ENCODE measurements around the gene COG5. TPM values are rescaled to one million over a fixed set of nuclear protein-coding genes. Genes with fewer than 3 reads are reported as not detected.

Gene COG5
- total RNA-seq, 2 experiments from 2014 or later = 52.0 to 62.8 TPM

DNA sequence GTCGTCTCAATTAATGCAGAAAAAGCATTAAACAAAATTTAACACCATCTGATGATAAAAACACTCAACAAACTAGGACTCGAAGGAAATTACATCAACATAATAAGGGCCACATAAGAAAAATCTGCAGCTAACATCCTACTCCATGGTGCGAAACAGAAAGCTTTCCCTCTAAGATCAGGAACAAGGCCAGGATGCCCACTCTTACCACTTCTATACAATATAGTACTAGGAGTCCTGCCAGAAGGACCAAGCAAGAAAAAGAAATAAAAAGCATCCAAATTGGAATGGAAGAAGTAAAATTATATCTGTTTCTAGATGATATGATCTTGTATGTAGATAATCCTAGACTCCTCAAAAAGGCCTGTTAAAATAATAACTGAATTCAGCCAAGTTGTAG is 237.7 kb downstream of the COG5 start:
- Mint-ChIP-seq H3K4me1 (ENCODE audit: low read depth) (no peaks in the 10 kb centered on the region), H3K36me3 (ENCODE audit: low read depth) (peaks cover 12% of the 10 kb centered on the region), H3K27ac (no peak overlapping the region), H3K4me3 (no peak overlapping the region), H3K9me3 (no peaks in the 10 kb centered on the region), H3K27me3 (ENCODE audit: low read depth) (no peaks in the 10 kb centered on the region)
- CTCF ChIA-PET = no interaction called here
- DNase-seq = no peak
- intact Hi-C loops (cut with micrococcal nuclease) = no loop called here

DNA sequence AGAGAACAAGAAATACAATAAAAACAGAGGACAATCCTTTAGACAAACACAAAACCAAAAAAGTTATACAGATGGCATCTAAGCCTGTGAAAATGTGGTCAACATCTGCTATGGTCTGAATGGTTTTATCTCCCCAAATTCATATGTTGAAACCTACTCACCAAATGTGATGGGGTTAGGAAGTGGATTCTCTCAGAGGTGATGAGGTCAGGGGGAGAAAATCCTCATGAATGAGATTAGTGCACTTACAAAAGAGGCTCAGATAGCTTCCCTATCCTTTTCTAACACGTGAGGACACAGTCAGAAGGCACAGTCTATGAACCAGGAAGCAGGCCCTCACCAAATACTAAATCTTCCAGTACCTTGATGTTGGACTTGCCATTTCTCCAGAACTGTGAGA is 241.7 kb downstream of the COG5 start:
- Mint-ChIP-seq H3K4me1 (ENCODE audit: low read depth) (no peaks in the 10 kb centered on the region), H3K36me3 (ENCODE audit: low read depth) (peaks cover 8% of the 10 kb centered on the region), H3K27ac (no peak overlapping the region), H3K4me3 (no peak overlapping the region), H3K9me3 (no peaks in the 10 kb centered on the region), H3K27me3 (ENCODE audit: low read depth) (no peaks in the 10 kb centered on the region)
- CTCF ChIA-PET = no interaction called here
- no peak for DNase-seq
- intact Hi-C loops (cut with micrococcal nuclease) = no loop called here

DNA sequence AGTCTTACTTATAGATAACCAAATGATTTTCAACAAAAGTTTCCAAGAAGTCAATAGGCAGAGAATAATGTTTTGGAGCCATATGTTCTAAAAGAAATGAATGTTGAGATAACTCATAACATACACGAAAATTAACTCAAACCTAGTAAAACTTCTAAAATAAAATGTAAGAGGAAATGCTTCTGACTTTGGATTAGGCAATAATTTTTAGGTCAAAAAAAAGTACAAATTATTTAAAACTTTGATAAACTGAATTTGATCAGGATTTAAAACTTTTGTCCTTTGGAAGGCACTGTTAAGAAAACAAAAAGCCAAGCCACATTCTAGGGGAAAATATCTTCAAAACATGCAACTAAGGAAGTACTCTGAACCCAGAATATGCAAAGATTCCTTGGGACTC is 242.1 kb downstream of the COG5 start:
- Mint-ChIP-seq H3K4me1 (ENCODE audit: low read depth) (no peaks in the 10 kb centered on the region), H3K27ac (no peak overlapping the region), H3K4me3 (no peak overlapping the region), H3K27me3 (ENCODE audit: low read depth) (no peaks in the 10 kb centered on the region), H3K9me3 (no peaks in the 10 kb centered on the region), H3K36me3 (ENCODE audit: low read depth) (peaks cover 8% of the 10 kb centered on the region)
- intact Hi-C loops (cut with micrococcal nuclease) = no loop called here
- CTCF ChIA-PET = no interaction called here
- DNase-seq = no peak

- Mint-ChIP-seq H3K4me1 (ENCODE audit: low read depth) (no peaks in the 10 kb centered on the region), H3K4me3 (no peak overlapping the region), H3K9me3 (no peaks in the 10 kb centered on the region), H3K36me3 (ENCODE audit: low read depth) (peaks cover 15% of the 10 kb centered on the region), H3K27ac (no peak overlapping the region), H3K27me3 (ENCODE audit: low read depth) (no peaks in the 10 kb centered on the region)
- CTCF ChIA-PET = no interaction called here
- intact Hi-C loops (cut with micrococcal nuclease) = no loop called here
- DNase-seq = no peak
Observed at GRCh38 chr7:107319724-107320228, 243.9 kb downstream of the COG5 start.

GRCh38 chr7:107318523-107319160 is 245.1 kb downstream of the COG5 start:
- H3K27me3 Mint-ChIP-seq (ENCODE audit: low read depth) = no peaks in the 10 kb centered on the region
- no peak overlapping the region for H3K4me3 Mint-ChIP-seq
- CTCF ChIA-PET = no interaction called here
- H3K9me3 Mint-ChIP-seq = no peaks in the 10 kb centered on the region
- no peak for DNase-seq
- H3K36me3 Mint-ChIP-seq (ENCODE audit: low read depth) = peaks cover 14% of the 10 kb centered on the region
- no peaks in the 10 kb centered on the region for H3K4me1 Mint-ChIP-seq (ENCODE audit: low read depth)
- no peak overlapping the region for H3K27ac Mint-ChIP-seq
- intact Hi-C loops (cut with micrococcal nuclease) = no loop called here

DNA sequence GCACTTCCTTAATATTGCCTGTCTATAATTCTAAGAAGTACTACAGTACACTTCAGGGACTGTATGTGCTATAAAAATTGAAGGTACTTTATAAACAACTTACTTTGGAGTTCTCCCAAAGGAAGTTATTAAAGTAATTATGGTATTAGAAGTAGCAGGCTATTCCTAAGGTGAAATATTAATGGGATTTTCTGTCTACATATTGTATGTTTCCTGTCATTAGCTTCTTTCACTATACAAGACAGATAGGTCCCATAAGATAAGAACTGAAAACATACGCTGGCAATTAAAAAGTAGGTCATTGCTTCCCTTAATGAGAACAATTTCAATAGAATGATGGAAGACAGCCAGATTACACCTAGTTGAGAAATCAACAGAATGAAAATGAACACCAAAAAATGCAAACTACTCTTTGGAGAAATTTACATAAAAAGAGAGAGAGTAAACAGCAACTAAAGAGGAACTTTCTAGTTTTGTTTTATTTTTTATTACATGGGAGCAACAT is 248.0 kb downstream of the COG5 start:
- DNase-seq = no peak
- no peaks in the 10 kb centered on the region for H3K9me3 Mint-ChIP-seq
- no peak overlapping the region for H3K27ac Mint-ChIP-seq
- peaks cover 14% of the 10 kb centered on the region for H3K36me3 Mint-ChIP-seq (ENCODE audit: low read depth)
- no peaks in the 10 kb centered on the region for H3K27me3 Mint-ChIP-seq (ENCODE audit: low read depth)
- H3K4me3 Mint-ChIP-seq = no peak overlapping the region
- CTCF ChIA-PET = interaction anchor here (0.6 kb wide), 1 partner anchor 27 kb away, joined by 5 read pairs; no protein-coding TSS in a partner anchor
- H3K4me1 Mint-ChIP-seq (ENCODE audit: low read depth) = peaks cover 3% of the 10 kb centered on the region
- intact Hi-C loops (cut with micrococcal nuclease) = no loop called here

- Mint-ChIP-seq H3K36me3 (ENCODE audit: low read depth) (peaks cover 16% of the 10 kb centered on the region), H3K4me1 (ENCODE audit: low read depth) (peaks cover 3% of the 10 kb centered on the region), H3K9me3 (no peaks in the 10 kb centered on the region), H3K27me3 (ENCODE audit: low read depth) (no peaks in the 10 kb centered on the region), H3K27ac (no peak overlapping the region), H3K4me3 (no peak overlapping the region)
- no peak for DNase-seq
- intact Hi-C loops (cut with micrococcal nuclease) = no loop called here
- CTCF ChIA-PET = interaction anchor here (0.7 kb wide), 1 partner anchor 11 kb away, joined by 3 read pairs; no protein-coding TSS in a partner anchor
Observed at GRCh38 chr7:107313355-107313754, 250.4 kb downstream of the COG5 start.

DNA sequence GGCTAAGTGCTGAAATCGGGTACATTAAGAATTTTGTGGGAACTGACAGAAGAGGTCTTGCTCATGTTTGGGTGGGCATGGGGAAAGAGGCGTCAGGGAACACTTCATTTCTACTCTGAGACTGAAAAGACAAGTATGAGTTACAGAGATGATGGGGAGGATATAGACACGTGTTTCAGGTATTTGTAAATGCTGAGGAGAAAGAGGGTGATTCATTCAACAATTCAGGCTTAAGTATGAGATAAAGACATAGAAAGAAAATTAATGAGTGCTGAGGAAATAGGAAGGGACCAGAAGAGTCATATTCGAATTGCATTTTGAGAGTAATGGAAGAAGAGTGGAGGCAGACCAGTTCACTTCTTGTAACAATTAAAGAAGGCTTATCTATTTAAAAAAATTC is 251.3 kb downstream of the COG5 start:
- peaks cover 16% of the 10 kb centered on the region for H3K36me3 Mint-ChIP-seq (ENCODE audit: low read depth)
- intact Hi-C loops (cut with micrococcal nuclease) = no loop called here
- H3K4me1 Mint-ChIP-seq (ENCODE audit: low read depth) = peaks cover 3% of the 10 kb centered on the region
- DNase-seq = no peak
- CTCF ChIA-PET = interaction anchor here (0.7 kb wide), 1 partner anchor 10 kb away, joined by 3 read pairs; no protein-coding TSS in a partner anchor
- H3K27ac Mint-ChIP-seq = no peak overlapping the region
- no peak overlapping the region for H3K4me3 Mint-ChIP-seq
- H3K9me3 Mint-ChIP-seq = no peaks in the 10 kb centered on the region
- no peaks in the 10 kb centered on the region for H3K27me3 Mint-ChIP-seq (ENCODE audit: low read depth)

DNA sequence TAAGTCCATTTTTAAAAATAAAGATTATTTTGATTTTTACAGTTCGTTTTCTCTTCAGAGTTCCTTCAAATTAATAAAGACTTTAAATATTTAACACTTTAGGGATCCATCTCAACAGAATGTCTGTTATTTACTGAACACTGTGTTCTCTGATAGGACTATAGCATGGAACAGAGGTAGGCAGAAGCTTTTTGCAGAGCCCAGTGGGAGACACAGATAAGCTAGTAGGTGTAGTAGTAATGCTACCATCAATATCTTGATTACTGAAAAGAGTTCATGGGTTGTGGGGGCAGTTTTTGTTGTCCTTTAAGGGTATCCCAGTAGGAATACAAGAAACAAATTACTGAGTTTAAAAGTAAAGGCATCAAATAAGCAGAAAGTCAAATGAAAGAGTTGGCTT is 254.4 kb downstream of the COG5 start:
- DNase-seq = no peak
- CTCF ChIA-PET = no interaction called here
- no peaks in the 10 kb centered on the region for H3K9me3 Mint-ChIP-seq
- intact Hi-C loops (cut with micrococcal nuclease) = no loop called here
- peaks cover 3% of the 10 kb centered on the region for H3K4me1 Mint-ChIP-seq (ENCODE audit: low read depth)
- H3K36me3 Mint-ChIP-seq (ENCODE audit: low read depth) = peaks cover 16% of the 10 kb centered on the region
- no peaks in the 10 kb centered on the region for H3K27me3 Mint-ChIP-seq (ENCODE audit: low read depth)
- H3K27ac Mint-ChIP-seq = no peak overlapping the region
- H3K4me3 Mint-ChIP-seq = no peak overlapping the region

- Mint-ChIP-seq H3K36me3 (ENCODE audit: low read depth) (peaks cover 6% of the 10 kb centered on the region), H3K4me3 (no peak overlapping the region), H3K27me3 (ENCODE audit: low read depth) (no peaks in the 10 kb centered on the region), H3K9me3 (no peaks in the 10 kb centered on the region), H3K27ac (no peak overlapping the region), H3K4me1 (ENCODE audit: low read depth) (no peaks in the 10 kb centered on the region)
- DNase-seq = no peak
- intact Hi-C loops (cut with micrococcal nuclease) = no loop called here
- CTCF ChIA-PET = no interaction called here
Observed at GRCh38 chr7:107304636-107305035, 259.1 kb downstream of the COG5 start.

DNA sequence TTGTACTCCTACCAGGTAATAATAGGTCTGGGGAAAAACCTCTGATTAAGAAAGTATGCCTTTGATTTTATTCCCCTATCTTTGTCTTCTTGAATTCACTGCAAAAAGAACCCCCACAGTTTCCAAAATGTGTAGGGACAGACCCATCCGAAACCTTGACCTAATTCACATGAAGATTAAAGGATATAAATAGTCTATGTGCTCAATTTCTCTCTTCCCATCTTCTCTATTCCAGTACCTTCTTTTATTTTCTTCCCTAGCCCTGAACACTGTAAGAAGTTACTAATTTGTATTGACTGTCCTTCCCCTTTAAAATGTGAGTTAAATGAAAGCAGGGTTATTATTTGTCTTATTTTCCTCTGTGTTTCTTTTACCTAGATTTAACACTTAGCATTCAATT is 259.7 kb downstream of the COG5 start:
- CTCF ChIA-PET = no interaction called here
- DNase-seq = no peak
- Mint-ChIP-seq H3K4me3 (no peak overlapping the region), H3K27ac (no peak overlapping the region), H3K36me3 (ENCODE audit: low read depth) (peaks cover 6% of the 10 kb centered on the region), H3K9me3 (no peaks in the 10 kb centered on the region), H3K27me3 (ENCODE audit: low read depth) (no peaks in the 10 kb centered on the region), H3K4me1 (ENCODE audit: low read depth) (no peaks in the 10 kb centered on the region)
- intact Hi-C loops (cut with micrococcal nuclease) = no loop called here

DNA sequence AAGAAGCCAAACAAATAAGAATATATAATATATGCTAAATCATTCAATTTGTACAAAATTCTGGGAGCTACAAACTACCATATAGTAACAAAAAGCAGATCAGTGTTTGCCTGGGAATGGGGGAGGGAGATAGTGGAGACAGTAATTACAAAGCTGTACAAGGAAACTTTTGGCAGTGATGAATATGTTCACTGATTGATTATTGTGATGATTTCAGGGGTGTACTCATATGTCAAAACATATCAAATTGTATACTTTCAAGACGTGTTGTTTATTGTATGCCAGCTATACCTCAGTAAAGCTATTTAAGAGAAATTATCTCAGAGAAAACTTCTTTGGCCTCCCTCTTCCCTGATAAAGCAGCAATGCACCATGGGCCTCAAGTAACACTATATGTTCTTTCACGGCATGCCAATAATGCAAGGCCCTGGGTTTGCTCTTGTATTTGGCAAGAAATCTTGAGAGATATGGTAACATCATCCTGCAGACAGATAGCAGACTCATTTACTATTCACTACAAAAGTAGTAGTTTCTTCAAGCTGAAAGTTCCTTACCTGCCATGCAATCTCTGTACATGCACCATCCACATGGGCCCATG is 261.4 kb downstream of the COG5 start:
- Mint-ChIP-seq H3K9me3 (no peaks in the 10 kb centered on the region), H3K27ac (no peak overlapping the region), H3K27me3 (ENCODE audit: low read depth) (no peaks in the 10 kb centered on the region), H3K4me1 (ENCODE audit: low read depth) (no peaks in the 10 kb centered on the region), H3K36me3 (ENCODE audit: low read depth) (peaks cover 11% of the 10 kb centered on the region), H3K4me3 (no peak overlapping the region)
- no peak for DNase-seq
- intact Hi-C loops (cut with micrococcal nuclease) = no loop called here
- CTCF ChIA-PET = interaction anchor here (0.9 to 1.2 kb wide), 2 partner anchors 10 to 11 kb away, joined by 3 read pairs; no protein-coding TSS in a partner anchor

DNA sequence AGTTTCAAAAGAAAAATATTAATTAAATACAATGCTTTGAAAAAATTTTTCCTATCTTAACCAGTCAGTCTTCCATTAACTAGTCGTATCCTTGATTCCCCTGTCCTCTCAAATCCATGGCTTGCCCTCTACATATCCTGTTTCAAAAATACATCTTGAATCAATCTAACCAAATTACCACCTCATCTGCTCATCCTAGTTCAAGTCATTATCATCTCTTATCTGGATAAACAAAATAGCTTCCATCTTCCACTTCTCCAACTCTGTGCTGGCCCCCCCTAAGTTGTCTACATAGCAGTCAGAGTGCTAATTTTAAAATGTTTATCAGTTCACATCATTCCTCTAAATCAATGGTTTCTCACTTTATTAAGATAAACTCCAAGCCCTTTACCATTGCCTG is 269.5 kb downstream of the COG5 start:
- no peaks in the 10 kb centered on the region for H3K4me1 Mint-ChIP-seq (ENCODE audit: low read depth)

More for the DNA sequence above, 269.5 kb downstream of the COG5 start:
- no peak overlapping the region for H3K27ac Mint-ChIP-seq
- CTCF ChIA-PET = no interaction called here
- no peaks in the 10 kb centered on the region for H3K9me3 Mint-ChIP-seq
- DNase-seq = no peak
- no peak overlapping the region for H3K4me3 Mint-ChIP-seq
- H3K36me3 Mint-ChIP-seq (ENCODE audit: low read depth) = peaks cover 31% of the 10 kb centered on the region
- no peaks in the 10 kb centered on the region for H3K27me3 Mint-ChIP-seq (ENCODE audit: low read depth)
- intact Hi-C loops (cut with micrococcal nuclease) = no loop called here

Measured in activated naive CD4-positive, alpha-beta T cell treated with anti-CD3 and anti-CD28 coated beads for 36 hours (primary cell).